ENCODE results near the gene PTPN5. TPM values are rescaled to one million over a fixed set of nuclear protein-coding genes. Genes with fewer than 3 reads are reported as not detected.
"Not testable (repeated sequence)": the region's sequence is repeated elsewhere in the genome, so short reads cannot be mapped to it uniquely, and the experiment has no call there.

PTPN5 gene
- total RNA-seq, 1 experiment from 2014 or later, result not detected

DNA sequence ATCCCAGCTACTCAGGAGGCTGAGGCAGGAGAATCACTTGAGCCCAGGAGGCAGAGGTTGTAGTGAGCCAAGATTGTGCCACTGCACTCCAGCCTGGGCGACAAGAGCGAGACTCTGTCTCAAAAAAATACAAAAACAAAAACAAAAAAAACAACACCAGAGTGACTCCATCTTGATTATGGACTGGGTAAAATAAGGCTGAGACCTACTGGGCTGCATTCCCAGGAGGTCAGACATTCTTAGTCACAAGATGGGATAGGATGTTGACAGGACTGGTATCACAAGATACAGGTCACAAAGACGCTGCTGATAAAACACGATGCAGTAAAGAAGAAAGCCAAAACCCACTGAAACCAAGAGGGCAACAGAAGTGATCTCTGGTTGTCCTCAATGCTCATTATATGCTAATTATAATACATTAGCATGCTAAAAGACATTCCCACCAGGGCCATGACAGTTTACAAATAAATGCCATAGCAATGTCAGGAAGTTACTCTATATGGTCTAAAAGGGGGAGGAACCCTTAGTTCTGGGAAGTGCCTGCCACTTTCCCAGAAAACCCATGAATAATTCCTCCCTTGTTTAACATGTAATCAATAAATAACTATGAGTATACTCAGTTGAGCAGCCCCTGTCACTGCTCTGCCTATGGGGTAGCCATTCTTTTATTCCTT, 100.0 kb downstream of the PTPN5 start:
- not testable (repeated sequence) for DNase-seq

GRCh38 chr11:18684267-18684666, 107.3 kb downstream of the PTPN5 start:
- Histone ChIP-seq H3K27me3 (no peaks in the 10 kb centered on the region), H3K4me3 (no peak overlapping the region), H3K9me3 (no peaks in the 10 kb centered on the region), H3K36me3 (no peaks in the 10 kb centered on the region)
- DNase-seq, result no peak

More for the DNA sequence above, 100.0 kb downstream of the PTPN5 start:
- not testable (repeated sequence) for H3K4me3 ChIP-seq, H3K36me3 ChIP-seq, H3K9me3 ChIP-seq, H3K27me3 ChIP-seq

- H3K4me3 ChIP-seq, result no peak overlapping the region
- H3K36me3 ChIP-seq, result no peaks in the 10 kb centered on the region
These were observed 109.1 kb downstream of the PTPN5 start for GRCh38 chr11:18682466-18682865.

DNA sequence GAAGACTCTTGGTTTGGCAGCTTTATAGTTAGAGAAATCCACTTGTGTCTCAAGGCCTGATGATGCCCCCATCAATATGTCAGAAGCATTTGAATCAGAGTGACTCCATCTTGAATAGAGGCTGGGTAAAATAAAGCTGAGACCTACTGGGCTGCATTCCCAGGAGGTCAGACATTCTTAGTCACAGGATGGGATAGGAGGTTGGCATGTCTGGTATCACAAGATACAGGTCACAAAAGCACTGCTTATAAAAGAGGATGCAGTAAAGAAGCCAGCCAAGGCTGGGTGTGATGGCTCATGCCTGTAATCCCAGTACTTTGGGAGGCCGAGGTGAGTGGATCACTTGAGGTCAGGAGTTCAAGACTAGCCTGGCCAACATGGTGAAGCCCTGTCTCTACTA, 109.6 kb downstream of the PTPN5 start:
- H3K27me3 ChIP-seq, H3K36me3 ChIP-seq, H3K9me3 ChIP-seq, H3K4me3 ChIP-seq: not testable (repeated sequence)
- peak; percentile 14 for DNase-seq

More at GRCh38 chr11:18682466-18682865, 109.1 kb downstream of the PTPN5 start:
- no peaks in the 10 kb centered on the region for H3K9me3 ChIP-seq
- H3K27me3 ChIP-seq, result no peaks in the 10 kb centered on the region
- DNase-seq, result no peak

Other genes with a start within 250 kb of the PTPN5 start
- 8.2 and 16.5 TPM in 2 replicates for gene UEVLD, start 203.1 kb downstream of the PTPN5 start, total RNA-seq (2014; rRNA removed; shearing (Covaris generic); ENCODE audit: low replicate concordance)
- not detected in 2 replicates for gene MISFA, start 192.0 kb downstream of the PTPN5 start, total RNA-seq (2014; rRNA removed; shearing (Covaris generic); ENCODE audit: low replicate concordance)
- gene SPTY2D1, start 157.5 kb downstream of the PTPN5 start, total RNA-seq (2014; rRNA removed; shearing (Covaris generic); ENCODE audit: low replicate concordance), result 11.4 and 15.3 TPM in 2 replicates
- gene TMEM86A, start 93.0 kb downstream of the PTPN5 start, total RNA-seq (2014; rRNA removed; shearing (Covaris generic); ENCODE audit: low replicate concordance), result 0.05 and 0.40 TPM in 2 replicates
- gene IGSF22, start 65.6 kb downstream of the PTPN5 start, total RNA-seq (2014; rRNA removed; shearing (Covaris generic); ENCODE audit: low replicate concordance), result not detected in 2 replicates
- gene MRGPRX1, start 147.6 kb upstream of the PTPN5 start, total RNA-seq (2014; rRNA removed; shearing (Covaris generic); ENCODE audit: low replicate concordance), result not detected in 2 replicates